HL-60 (cell line): ENCODE data around the gene NHERF1.

Source experiments
- DNase-seq, 2 experiments: peaks; one replicate each; pipeline ENCODE4 v3.0.0-alpha.2; 2010 to 2020; ENCODE audit warnings: low read depth in 1 of 2, low spot score in 1 of 2
- H3K27ac ChIP-seq: fragments of 250-450 bp; sonication (Bioruptor Pico); replicated peaks from 2 replicates; pipeline ENCODE4 v1.5.1; 2020; ENCODE audit warnings: mild to moderate bottlenecking, moderate library complexity
- H3K27me3 ChIP-seq: fragments of 250-450 bp; sonication (Bioruptor Pico); 2 replicates; pipeline ENCODE4 v1.5.1; 2021; ENCODE audit warnings: mild to moderate bottlenecking, moderate library complexity; ENCODE audit not compliant: insufficient read depth, poor library complexity, severe bottlenecking
- H3K4me3 ChIP-seq: replicated peaks from 2 replicates; pipeline ENCODE4 v1.5.1; 2011; ENCODE audit warnings: mild to moderate bottlenecking, control low read depth, low read length; ENCODE audit not compliant: insufficient read depth
- GABPA ChIP-seq: IDR thresholded peaks from 2 replicates; pipeline ENCODE4 v1.6.1; 2012; ENCODE audit warnings: low read depth
- POLR2AphosphoS5 ChIP-seq: IDR thresholded peaks from 2 replicates; pipeline ENCODE4 v1.6.1; 2012; ENCODE audit warnings: low read depth
- SPI1 ChIP-seq: IDR thresholded peaks from 2 replicates; pipeline ENCODE4 v1.6.1; 2012; ENCODE audit warnings: low read depth, mild to moderate bottlenecking, borderline replicate concordance
- TF ChIP-seq, protein P1 (sequence below): IDR thresholded peaks from 2 replicates; pipeline ENCODE4 v1.6.1; 2012; ENCODE audit warnings: low read depth; ENCODE audit not compliant: insufficient replicate concordance
- TF ChIP-seq, protein P2 (sequence below): IDR thresholded peaks from one replicate; pipeline ENCODE4 v1.5.1; 2011; ENCODE audit warnings: low read length, control low read depth, inconsistent platforms; ENCODE audit not compliant: insufficient read depth

Gene NHERF1

DNA sequence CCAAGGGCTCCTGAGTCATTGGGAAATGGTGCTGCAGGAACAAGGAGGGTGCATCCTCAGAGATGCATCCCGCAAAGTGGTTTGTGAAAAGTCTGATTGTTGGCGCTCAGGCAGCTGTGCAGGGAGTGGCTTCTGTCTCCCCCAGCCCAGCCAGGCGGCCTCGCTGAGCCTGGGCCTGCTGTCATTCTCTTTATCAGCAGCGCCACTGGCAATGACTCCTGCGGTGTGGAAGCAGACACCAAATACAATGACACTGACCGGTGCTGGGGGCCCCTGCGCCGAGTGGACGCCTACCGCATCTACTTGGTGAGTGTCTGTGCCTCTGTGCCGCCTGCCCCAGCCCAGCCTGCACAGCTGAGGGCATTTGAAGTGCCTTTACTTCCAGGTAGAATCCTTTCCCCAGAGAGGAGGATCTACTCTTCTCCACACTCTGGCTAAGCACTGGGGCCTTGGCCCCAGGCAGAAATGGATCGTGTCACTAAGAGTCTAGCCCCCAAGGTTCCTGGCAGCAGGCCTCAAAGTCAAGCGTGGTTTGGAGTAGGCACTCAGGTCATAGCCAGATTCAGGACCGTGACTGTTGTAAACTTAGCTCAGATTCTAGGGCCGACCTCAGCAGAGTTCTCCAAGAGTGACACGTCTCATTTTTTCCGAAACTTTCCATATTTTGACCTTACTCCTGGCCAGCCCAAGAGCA, 47.0 kb downstream of the NHERF1 start:
- no peak for DNase-seq
- Histone ChIP-seq H3K4me3 (no peak overlapping the region), H3K27ac (no peak overlapping the region), H3K27me3 (no peaks in the 10 kb centered on the region)
- TF ChIP-seq SPI1 (no peak), POLR2AphosphoS5 (no peak), GABPA (no peak)
- TF ChIP-seq, protein P1, sequence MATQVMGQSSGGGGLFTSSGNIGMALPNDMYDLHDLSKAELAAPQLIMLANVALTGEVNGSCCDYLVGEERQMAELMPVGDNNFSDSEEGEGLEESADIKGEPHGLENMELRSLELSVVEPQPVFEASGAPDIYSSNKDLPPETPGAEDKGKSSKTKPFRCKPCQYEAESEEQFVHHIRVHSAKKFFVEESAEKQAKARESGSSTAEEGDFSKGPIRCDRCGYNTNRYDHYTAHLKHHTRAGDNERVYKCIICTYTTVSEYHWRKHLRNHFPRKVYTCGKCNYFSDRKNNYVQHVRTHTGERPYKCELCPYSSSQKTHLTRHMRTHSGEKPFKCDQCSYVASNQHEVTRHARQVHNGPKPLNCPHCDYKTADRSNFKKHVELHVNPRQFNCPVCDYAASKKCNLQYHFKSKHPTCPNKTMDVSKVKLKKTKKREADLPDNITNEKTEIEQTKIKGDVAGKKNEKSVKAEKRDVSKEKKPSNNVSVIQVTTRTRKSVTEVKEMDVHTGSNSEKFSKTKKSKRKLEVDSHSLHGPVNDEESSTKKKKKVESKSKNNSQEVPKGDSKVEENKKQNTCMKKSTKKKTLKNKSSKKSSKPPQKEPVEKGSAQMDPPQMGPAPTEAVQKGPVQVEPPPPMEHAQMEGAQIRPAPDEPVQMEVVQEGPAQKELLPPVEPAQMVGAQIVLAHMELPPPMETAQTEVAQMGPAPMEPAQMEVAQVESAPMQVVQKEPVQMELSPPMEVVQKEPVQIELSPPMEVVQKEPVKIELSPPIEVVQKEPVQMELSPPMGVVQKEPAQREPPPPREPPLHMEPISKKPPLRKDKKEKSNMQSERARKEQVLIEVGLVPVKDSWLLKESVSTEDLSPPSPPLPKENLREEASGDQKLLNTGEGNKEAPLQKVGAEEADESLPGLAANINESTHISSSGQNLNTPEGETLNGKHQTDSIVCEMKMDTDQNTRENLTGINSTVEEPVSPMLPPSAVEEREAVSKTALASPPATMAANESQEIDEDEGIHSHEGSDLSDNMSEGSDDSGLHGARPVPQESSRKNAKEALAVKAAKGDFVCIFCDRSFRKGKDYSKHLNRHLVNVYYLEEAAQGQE, result no peak
- TF ChIP-seq, protein P2, sequence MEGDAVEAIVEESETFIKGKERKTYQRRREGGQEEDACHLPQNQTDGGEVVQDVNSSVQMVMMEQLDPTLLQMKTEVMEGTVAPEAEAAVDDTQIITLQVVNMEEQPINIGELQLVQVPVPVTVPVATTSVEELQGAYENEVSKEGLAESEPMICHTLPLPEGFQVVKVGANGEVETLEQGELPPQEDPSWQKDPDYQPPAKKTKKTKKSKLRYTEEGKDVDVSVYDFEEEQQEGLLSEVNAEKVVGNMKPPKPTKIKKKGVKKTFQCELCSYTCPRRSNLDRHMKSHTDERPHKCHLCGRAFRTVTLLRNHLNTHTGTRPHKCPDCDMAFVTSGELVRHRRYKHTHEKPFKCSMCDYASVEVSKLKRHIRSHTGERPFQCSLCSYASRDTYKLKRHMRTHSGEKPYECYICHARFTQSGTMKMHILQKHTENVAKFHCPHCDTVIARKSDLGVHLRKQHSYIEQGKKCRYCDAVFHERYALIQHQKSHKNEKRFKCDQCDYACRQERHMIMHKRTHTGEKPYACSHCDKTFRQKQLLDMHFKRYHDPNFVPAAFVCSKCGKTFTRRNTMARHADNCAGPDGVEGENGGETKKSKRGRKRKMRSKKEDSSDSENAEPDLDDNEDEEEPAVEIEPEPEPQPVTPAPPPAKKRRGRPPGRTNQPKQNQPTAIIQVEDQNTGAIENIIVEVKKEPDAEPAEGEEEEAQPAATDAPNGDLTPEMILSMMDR, result no peak

DNA sequence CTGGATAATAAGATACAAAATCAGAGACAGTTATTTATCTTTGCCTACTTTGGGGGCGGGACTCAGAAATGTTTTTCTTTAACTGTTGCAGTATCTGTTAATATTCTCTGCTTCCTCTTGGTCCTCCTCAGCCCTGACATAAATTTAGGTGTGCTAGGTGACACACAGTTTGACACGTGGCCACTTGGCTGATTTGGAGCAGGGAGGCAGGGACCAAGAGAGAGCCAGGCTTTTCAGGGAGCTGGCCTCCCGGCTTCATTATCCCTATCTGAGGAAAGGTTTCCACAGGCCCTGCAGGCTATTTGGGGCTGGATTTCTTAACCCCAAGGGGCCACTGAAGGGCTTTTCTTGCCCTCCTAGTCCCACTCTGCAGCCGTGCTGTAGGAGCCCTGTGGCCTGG, 47.8 kb downstream of the NHERF1 start:
- H3K27ac ChIP-seq, result no peak overlapping the region
- no peak overlapping the region for H3K4me3 ChIP-seq
- TF ChIP-seq, protein P1, result no peak
- TF ChIP-seq GABPA, result no peak
- TF ChIP-seq SPI1, result no peak
- TF ChIP-seq, protein P2, result no peak
- TF ChIP-seq POLR2AphosphoS5, result no peak
- no peaks in the 10 kb centered on the region for H3K27me3 ChIP-seq
- DNase-seq, result no peak

DNA sequence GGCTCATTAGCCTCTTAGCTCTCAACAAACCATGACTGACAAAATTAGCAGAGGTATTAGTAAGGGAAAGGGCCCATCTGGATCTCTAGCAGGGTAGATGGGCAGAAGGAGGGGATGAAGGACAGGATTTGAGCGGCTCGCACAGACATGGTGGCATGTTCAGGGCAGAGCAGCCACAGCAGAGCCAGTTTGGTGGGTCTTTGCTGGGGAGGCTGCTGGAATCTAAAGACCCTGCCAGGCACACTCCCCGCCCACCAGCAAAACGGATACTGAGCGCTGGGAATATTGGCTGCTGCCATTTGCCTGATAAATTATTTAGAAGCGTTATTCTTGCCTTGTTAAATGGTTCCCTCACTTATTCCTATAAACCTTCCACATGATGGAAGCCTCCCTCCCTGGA, 48.4 kb downstream of the NHERF1 start:
- no peak overlapping the region for H3K4me3 ChIP-seq
- no peaks in the 10 kb centered on the region for H3K27me3 ChIP-seq
- no peak overlapping the region for H3K27ac ChIP-seq
- no peak for TF ChIP-seq POLR2AphosphoS5
- no peak for DNase-seq

DNA sequence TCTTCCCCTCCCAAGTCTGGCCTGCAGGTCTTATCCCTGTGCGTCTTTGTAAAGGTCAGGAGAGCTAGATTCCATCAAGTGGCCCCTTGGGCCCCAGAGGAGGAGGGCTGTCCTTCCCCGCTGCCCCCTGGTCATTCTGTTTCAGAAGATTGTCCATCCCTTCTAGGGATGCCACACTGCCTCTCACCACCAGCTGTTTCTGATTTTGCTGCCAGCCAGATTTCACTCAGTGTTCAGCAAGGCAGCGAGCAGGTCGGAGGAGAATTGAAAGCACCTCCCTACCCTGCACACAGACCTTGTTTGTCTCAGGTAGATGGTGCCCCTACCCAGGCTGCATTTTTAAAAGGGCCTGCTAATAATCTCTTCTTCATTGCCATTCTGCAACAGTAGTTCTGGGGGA, 49.4 kb downstream of the NHERF1 start:
- no peak overlapping the region for H3K4me3 ChIP-seq
- no peaks in the 10 kb centered on the region for H3K27me3 ChIP-seq
- H3K27ac ChIP-seq, result no peak overlapping the region
- DNase-seq, result no peak
- TF ChIP-seq, protein P2, result no peak
- TF ChIP-seq SPI1 (no peak), POLR2AphosphoS5 (no peak), GABPA (no peak)
- TF ChIP-seq, protein P1, result no peak
